WTC11 (cell line): Measurements from ENCODE around the gene SNRNP25. TPM values are rescaled to one million over a fixed set of nuclear protein-coding genes. Genes with fewer than 3 reads are reported as not detected.

Experiments used
- ATAC-seq: fragments of 200-7000 bp; cut with Tn5 transposase; 2 replicates; pipeline ENCODE4 v1.10.0; 2021; ENCODE audit warnings: mild to moderate bottlenecking, moderate library complexity
- CTCF ChIA-PET: fragments of 300-600 bp; sonication (Branson Sonifier 250); formaldehyde crosslinking; loops from one replicate; lab custom pipeline; 2021; ENCODE audit warnings: antibody characterized with exemption; lab: Charles Lee
- POLR2A ChIA-PET: fragments of 350-600 bp; sonication (Branson Sonifier 250); formaldehyde crosslinking; loops from one replicate; lab custom pipeline; 2021; ENCODE audit warnings: antibody characterized with exemption; lab: Charles Lee
- DNase-seq: peaks from one replicate; pipeline ENCODE4 v3.0.0; 2021; ENCODE audit warnings: low spot score
- H3K27ac Mint-ChIP-seq: 2 replicates; pipeline ENCODE4 v1.8.0; 2021; ENCODE audit warnings: mixed read lengths
- H3K27me3 Mint-ChIP-seq: 2 replicates; pipeline ENCODE4 v1.8.0; 2021; ENCODE audit warnings: low read depth, mild to moderate bottlenecking, moderate library complexity, mixed read lengths
- H3K36me3 Mint-ChIP-seq: 2 replicates; pipeline ENCODE4 v1.8.0; 2021; ENCODE audit warnings: mixed read lengths
- H3K4me1 Mint-ChIP-seq: 2 replicates; pipeline ENCODE4 v1.8.0; 2022; ENCODE audit warnings: mixed read lengths
- H3K4me3 Mint-ChIP-seq: 2 replicates; pipeline ENCODE4 v1.8.0; 2021; ENCODE audit warnings: mild to moderate bottlenecking, moderate library complexity, mixed read lengths
- H3K9me3 Mint-ChIP-seq: 2 replicates; pipeline ENCODE4 v1.8.0; 2021; ENCODE audit warnings: mixed read lengths
- CREB1 ChIP-seq: sonication (generic); formaldehyde crosslinking; IDR thresholded peaks from 2 replicates; pipeline ENCODE4 v1.8.0; 2023; ENCODE audit warnings: mild to moderate bottlenecking, missing genetic modification reagents
- E2F1 ChIP-seq: sonication (generic); formaldehyde crosslinking; IDR thresholded peaks from 2 replicates; pipeline ENCODE4 v1.8.0; 2022; ENCODE audit warnings: mild to moderate bottlenecking, missing genetic modification reagents
- FOXJ3 ChIP-seq: sonication (generic); formaldehyde crosslinking; IDR thresholded peaks from 2 replicates; pipeline ENCODE4 v1.9.0; 2021; ENCODE audit warnings: missing genetic modification reagents, mild to moderate bottlenecking, borderline replicate concordance
- HMGXB4 ChIP-seq: sonication (generic); formaldehyde crosslinking; IDR thresholded peaks from 2 replicates; pipeline ENCODE4 v1.8.1; 2023; ENCODE audit warnings: mild to moderate bottlenecking, moderate library complexity, missing genetic modification reagents
- MLX ChIP-seq: sonication (generic); formaldehyde crosslinking; IDR thresholded peaks from 2 replicates; pipeline ENCODE4 v1.8.1; 2023; ENCODE audit warnings: mild to moderate bottlenecking, missing genetic modification reagents, moderate library complexity
- NR2C2 ChIP-seq: sonication (generic); formaldehyde crosslinking; IDR thresholded peaks from 2 replicates; pipeline ENCODE4 v1.8.0; 2022; ENCODE audit warnings: mild to moderate bottlenecking, missing genetic modification reagents
- OVOL2 ChIP-seq: fragments of 250-450 bp; sonication (Bioruptor Pico); IDR thresholded peaks from 2 replicates; pipeline ENCODE4 v1.9.0; 2021; ENCODE audit warnings: mild to moderate bottlenecking, borderline replicate concordance
- PRRX2 ChIP-seq: fragments of 250-450 bp; sonication (Bioruptor Pico); IDR thresholded peaks from 2 replicates; pipeline ENCODE4 v1.8.0; 2021; ENCODE audit warnings: mild to moderate bottlenecking
- ZBTB21 ChIP-seq: sonication (generic); formaldehyde crosslinking; IDR thresholded peaks from 2 replicates; pipeline ENCODE4 v1.8.1; 2023; ENCODE audit warnings: mild to moderate bottlenecking, missing genetic modification reagents, borderline replicate concordance
- ZBTB43 ChIP-seq: sonication (generic); formaldehyde crosslinking; IDR thresholded peaks from 2 replicates; pipeline ENCODE4 v1.8.1; 2023; ENCODE audit warnings: mild to moderate bottlenecking, missing genetic modification reagents
- ZNF219 ChIP-seq: sonication (generic); formaldehyde crosslinking; IDR thresholded peaks from 2 replicates; pipeline ENCODE4 v1.8.0; 2023; ENCODE audit warnings: missing genetic modification reagents, mild to moderate bottlenecking, borderline replicate concordance
- ZNF232 ChIP-seq: sonication (generic); formaldehyde crosslinking; IDR thresholded peaks from 2 replicates; pipeline ENCODE4 v1.8.0; 2022; ENCODE audit warnings: mild to moderate bottlenecking, missing genetic modification reagents
- ZNF396 ChIP-seq: fragments of 250-450 bp; sonication (Bioruptor Pico); IDR thresholded peaks from 2 replicates; pipeline ENCODE4 v1.8.0; 2021; ENCODE audit warnings: mild to moderate bottlenecking, moderate library complexity, borderline replicate concordance
- ZNF416 ChIP-seq: fragments of 250-450 bp; sonication (Bioruptor Pico); IDR thresholded peaks from 2 replicates; pipeline ENCODE4 v1.9.0; 2021; ENCODE audit warnings: mild to moderate bottlenecking, inconsistent platforms
- ZNF423 ChIP-seq: fragments of 250-450 bp; sonication (Bioruptor Pico); IDR thresholded peaks from 2 replicates; pipeline ENCODE4 v2.1.2; 2022; ENCODE audit warnings: mild to moderate bottlenecking, moderate library complexity
- ZNF425 ChIP-seq: fragments of 250-450 bp; sonication (Bioruptor Pico); conservative IDR thresholded peaks from 2 replicates; pipeline ENCODE4 v1.9.0; 2021; ENCODE audit warnings: mild to moderate bottlenecking
- ZNF671 ChIP-seq: fragments of 250-450 bp; sonication (Bioruptor Pico); IDR thresholded peaks from 2 replicates; pipeline ENCODE4 v1.8.0; 2021; ENCODE audit warnings: mild to moderate bottlenecking
- total RNA-seq: library from RNA; stranded (reverse); gene quantifications from 3 replicates; pipeline ENCODE4 v1.2.3, GENCODE V29; 2021

The SNRNP25 gene
- total RNA-seq, 1 experiment from 2014 or later = 55.9 TPM

- TF ChIP-seq ZBTB43 = no peak
- no peak for TF ChIP-seq OVOL2 (CRISPR knock-in tag)
- TF ChIP-seq HMGXB4 (CRISPR knock-in tag) = no peak
- no peak for TF ChIP-seq FOXJ3 (CRISPR knock-in tag)
- no peak for TF ChIP-seq CREB1 (CRISPR knock-in tag)
- TF ChIP-seq, all 79 proteins: peak for 0
Measured at GRCh38 chr16:58491-59439, 5.1 kb downstream of the SNRNP25 start (continued).

- POLR2A ChIA-PET = no interaction called here
- Mint-ChIP-seq H3K27me3 (no peaks in the 10 kb centered on the region), H3K27ac (no peak overlapping the region), H3K36me3 (peaks cover 51% of the 10 kb centered on the region), H3K4me3 (no peak overlapping the region), H3K9me3 (no peaks in the 10 kb centered on the region), H3K4me1 (no peaks in the 10 kb centered on the region)
- no peak for ATAC-seq
- CTCF ChIA-PET = interaction anchor here (16.9 kb wide), 1 partner anchor 34 kb away, joined by 493 read pairs; no protein-coding TSS in a partner anchor
- DNase-seq = no peak
- no peak for TF ChIP-seq NR2C2 (CRISPR knock-in tag)
- TF ChIP-seq E2F1 (CRISPR knock-in tag) = no peak
- no peak for TF ChIP-seq PRRX2
- TF ChIP-seq ZNF423 = no peak
- no peak for TF ChIP-seq ZNF219 (CRISPR knock-in tag)
- no peak for TF ChIP-seq ZBTB43
- no peak for TF ChIP-seq ZNF232
- no peak for TF ChIP-seq ZBTB21
- TF ChIP-seq ZNF416 (CRISPR knock-in tag) = no peak
- no peak for TF ChIP-seq ZNF671 (CRISPR knock-in tag)
- no peak for TF ChIP-seq ZNF425 (CRISPR knock-in tag)
- no peak for TF ChIP-seq MLX (CRISPR knock-in tag)
- TF ChIP-seq ZNF396 (CRISPR knock-in tag) = no peak
Measured at GRCh38 chr16:59440-60059, 5.9 kb downstream of the SNRNP25 start.
